WI38 (cell line): ENCODE results near the gene RASL10A.

ENCODE experiments used
- H3K4me3 ChIP-seq: 2 replicates; pipeline ENCODE4 v1.5.1; 2011; ENCODE audit warnings: low read depth, mild to moderate bottlenecking, control low read depth, low read length
- CTCF ChIP-seq: IDR thresholded peaks from 2 replicates; pipeline ENCODE4 v1.5.1; 2012; ENCODE audit warnings: low read depth, mild to moderate bottlenecking, control low read depth, low read length

RASL10A gene

GRCh38 chr22:29342577-29343312 lies 27.2 kb upstream of the RASL10A start:
- no peak for TF ChIP-seq CTCF
- H3K4me3 ChIP-seq, result no peak overlapping the region

- TF ChIP-seq CTCF, result no peak
- no peak overlapping the region for H3K4me3 ChIP-seq
Measured at GRCh38 chr22:29342177-29342576, 26.7 kb upstream of the RASL10A start.

- TF ChIP-seq CTCF, result no peak
- no peak overlapping the region for H3K4me3 ChIP-seq
Measured at GRCh38 chr22:29341849-29342127, 26.3 kb upstream of the RASL10A start.

GRCh38 chr22:29341056-29341848 lies 25.8 kb upstream of the RASL10A start:
- no peak overlapping the region for H3K4me3 ChIP-seq

GRCh38 chr22:29340566-29340965 lies 25.1 kb upstream of the RASL10A start:
- no peak overlapping the region for H3K4me3 ChIP-seq
- no peak for TF ChIP-seq CTCF

More at GRCh38 chr22:29341056-29341848, 25.8 kb upstream of the RASL10A start:
- TF ChIP-seq CTCF, result no peak

GRCh38 chr22:29339381-29340235 lies 24.1 kb upstream of the RASL10A start:
- no peak for TF ChIP-seq CTCF
- no peak overlapping the region for H3K4me3 ChIP-seq
